GM19395 (cell line): ENCODE results near the gene ADAT3.
"Not testable (repeated sequence)": the region's sequence is repeated elsewhere in the genome, so short reads cannot be mapped to it uniquely, and the experiment has no call there.

Experiments
- ATAC-seq: cut with Tn5 transposase; IDR thresholded peaks from one replicate; pipeline ENCODE4 v1.9.1; 2021; ENCODE audit warnings: mild to moderate bottlenecking, moderate library complexity; ENCODE audit not compliant: unreplicated experiment

ADAT3 gene

GRCh38 chr19:1882786-1883692 lies 22.2 kb upstream of the ADAT3 start:
- ATAC-seq = no peak

- ATAC-seq = no peak
Observed at GRCh38 chr19:1883784-1884183, 21.4 kb upstream of the ADAT3 start.

GRCh38 chr19:1884291-1884718 lies 20.9 kb upstream of the ADAT3 start:
- ATAC-seq = no peak

- ATAC-seq = peak; percentile 31
Observed at GRCh38 chr19:1884719-1885334, 20.4 kb upstream of the ADAT3 start.

GRCh38 chr19:1885398-1886119 lies 19.6 kb upstream of the ADAT3 start, which contains the start of gene ABHD17A:
Gene ABHD17A, minus strand, starts transcription at chr19:1885496. Its CDS starts 3,930 bp downstream, at chr19:1881566.
- peak; percentile 70 for ATAC-seq

GRCh38 chr19:1886360-1886759 lies 18.8 kb upstream of the ADAT3 start:
- ATAC-seq = not testable (repeated sequence)

- no peak for ATAC-seq
Observed at GRCh38 chr19:1888385-1888784, 16.8 kb upstream of the ADAT3 start.

GRCh38 chr19:1889907-1890306 lies 15.3 kb upstream of the ADAT3 start:
- no peak for ATAC-seq

GRCh38 chr19:1893791-1894190 lies 11.4 kb upstream of the ADAT3 start:
- ATAC-seq = no peak

- ATAC-seq = no peak
Observed at GRCh38 chr19:1896508-1896907, 8.7 kb upstream of the ADAT3 start.

GRCh38 chr19:1901940-1902404 lies 3.2 kb upstream of the ADAT3 start:
- no peak for ATAC-seq

- ATAC-seq = no peak
Observed at GRCh38 chr19:1902923-1903322, 2.3 kb upstream of the ADAT3 start.

- peak; percentile 21 for ATAC-seq
Observed at GRCh38 chr19:1904860-1905109, 414 bp upstream of the ADAT3 start.

- ATAC-seq = no peak
Observed at GRCh38 chr19:1905863-1906375, 720 bp downstream of the ADAT3 start.

GRCh38 chr19:1906985-1907562 lies 1.9 kb downstream of the ADAT3 start:
- no peak for ATAC-seq

GRCh38 chr19:1907563-1908363 lies 2.6 kb downstream of the ADAT3 start:
- no peak for ATAC-seq

GRCh38 chr19:1908364-1908678 lies 3.1 kb downstream of the ADAT3 start:
- no peak for ATAC-seq

- ATAC-seq = no peak
Observed at GRCh38 chr19:1909761-1910080, 4.5 kb downstream of the ADAT3 start.

GRCh38 chr19:1910177-1910576 lies 5.0 kb downstream of the ADAT3 start:
- no peak for ATAC-seq

GRCh38 chr19:1911098-1911497 lies 5.9 kb downstream of the ADAT3 start:
- no peak for ATAC-seq

GRCh38 chr19:1911995-1912394 lies 6.8 kb downstream of the ADAT3 start:
- no peak for ATAC-seq
